Activated B cell treated with CpG ODN at 0.5 μM for 24 hours (primary cell): ENCODE results near the gene GSE1. TPM values are rescaled to one million over a fixed set of nuclear protein-coding genes. Genes with fewer than 3 reads are reported as not detected.

ENCODE experiments used
- ATAC-seq: fragments of 200-7000 bp; cut with Tn5 transposase; one replicate; pipeline ENCODE4 v1.10.0; 2021; ENCODE audit warnings: low read depth, mild to moderate bottlenecking, moderate library complexity
- CTCF ChIA-PET: fragments of 350-600 bp; sonication (Branson Sonifier 250); formaldehyde crosslinking; loops from one replicate; lab custom pipeline; 2021; ENCODE audit warnings: antibody characterized with exemption; lab: Charles Lee
- POLR2A ChIA-PET: fragments of 350-600 bp; sonication (Branson Sonifier 250); formaldehyde crosslinking; loops from one replicate; lab custom pipeline; 2021; ENCODE audit warnings: antibody characterized with exemption; lab: Charles Lee
- DNase-seq: peaks from one replicate; pipeline ENCODE4 v3.0.0; 2022
- H3K27ac Mint-ChIP-seq: one replicate; pipeline ENCODE4 v1.8.0; 2020; ENCODE audit warnings: mixed read lengths
- H3K27me3 Mint-ChIP-seq: one replicate; pipeline ENCODE4 v1.8.0; 2021; ENCODE audit warnings: mixed read lengths
- H3K36me3 Mint-ChIP-seq: one replicate; pipeline ENCODE4 v1.8.0; 2021; ENCODE audit warnings: low read depth, mixed read lengths
- H3K4me1 Mint-ChIP-seq: one replicate; pipeline ENCODE4 v1.8.0; 2021; ENCODE audit warnings: mixed read lengths
- H3K4me3 Mint-ChIP-seq: one replicate; pipeline ENCODE4 v1.8.0; 2020; ENCODE audit warnings: mild to moderate bottlenecking, mixed read lengths
- H3K9me3 Mint-ChIP-seq: one replicate; pipeline ENCODE4 v1.8.0; 2020; ENCODE audit warnings: mixed read lengths
- intact Hi-C: fragments of 100-400 bp; cut with micrococcal nuclease; formaldehyde crosslinking; loops from one replicate; pipeline ENCODE4 v1.15.1; 2024
- total RNA-seq: library from RNA; stranded (reverse); gene quantifications from 2 replicates; pipeline ENCODE4 v1.2.3, GENCODE V29; 2022
- TF ChIP-seq, protein P1 (sequence below): fragments of 200-600 bp; IDR thresholded peaks from one replicate; pipeline ENCODE4 v1.8.0; 2022; ENCODE audit warnings: antibody characterized with exemption, mild to moderate bottlenecking

Gene GSE1
- total RNA-seq, 1 donor from 2014 or later: 48.3 TPM

DNA sequence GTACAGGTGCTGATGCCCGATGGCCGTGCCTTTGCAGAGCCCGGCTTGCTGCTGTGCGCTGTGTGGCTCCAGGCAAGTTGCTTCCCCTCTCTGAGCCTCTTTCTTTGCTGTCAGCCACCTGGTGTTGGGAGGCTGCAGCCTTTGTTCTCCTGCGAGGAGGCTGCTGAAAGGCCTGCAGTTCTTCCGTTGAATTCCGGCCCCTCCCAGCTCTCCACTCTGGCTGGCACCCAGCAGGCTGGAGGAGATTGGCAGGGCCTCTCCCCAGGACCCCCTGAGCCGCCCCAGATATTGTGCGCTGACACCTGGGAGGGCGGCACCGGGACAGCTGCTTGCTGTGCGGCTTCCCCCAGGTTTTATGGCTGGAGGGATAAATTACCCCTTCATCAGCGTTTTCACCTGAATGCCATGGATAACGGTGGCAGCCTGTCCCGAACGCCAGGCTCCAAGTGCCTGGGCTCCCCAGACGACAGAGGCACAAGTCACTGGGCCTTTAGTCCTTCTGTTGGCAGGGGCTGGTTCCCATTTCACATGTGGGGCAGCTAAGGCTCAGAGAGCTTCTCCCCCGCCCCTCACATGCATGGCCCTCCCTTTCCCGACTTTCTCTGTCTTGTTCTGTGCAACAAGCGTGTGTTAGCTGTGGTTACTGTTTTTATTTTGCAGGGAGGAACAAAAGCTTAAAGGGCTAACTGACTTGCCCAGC, 35.1 kb upstream of the GSE1 start:
- Mint-ChIP-seq H3K4me3 (no peak overlapping the region), H3K27me3 (no peaks in the 10 kb centered on the region), H3K4me1 (peaks cover 48% of the 10 kb centered on the region), H3K27ac (no peak overlapping the region), H3K9me3 (no peaks in the 10 kb centered on the region), H3K36me3 (peaks cover 5% of the 10 kb centered on the region)
- TF ChIP-seq, protein P1, sequence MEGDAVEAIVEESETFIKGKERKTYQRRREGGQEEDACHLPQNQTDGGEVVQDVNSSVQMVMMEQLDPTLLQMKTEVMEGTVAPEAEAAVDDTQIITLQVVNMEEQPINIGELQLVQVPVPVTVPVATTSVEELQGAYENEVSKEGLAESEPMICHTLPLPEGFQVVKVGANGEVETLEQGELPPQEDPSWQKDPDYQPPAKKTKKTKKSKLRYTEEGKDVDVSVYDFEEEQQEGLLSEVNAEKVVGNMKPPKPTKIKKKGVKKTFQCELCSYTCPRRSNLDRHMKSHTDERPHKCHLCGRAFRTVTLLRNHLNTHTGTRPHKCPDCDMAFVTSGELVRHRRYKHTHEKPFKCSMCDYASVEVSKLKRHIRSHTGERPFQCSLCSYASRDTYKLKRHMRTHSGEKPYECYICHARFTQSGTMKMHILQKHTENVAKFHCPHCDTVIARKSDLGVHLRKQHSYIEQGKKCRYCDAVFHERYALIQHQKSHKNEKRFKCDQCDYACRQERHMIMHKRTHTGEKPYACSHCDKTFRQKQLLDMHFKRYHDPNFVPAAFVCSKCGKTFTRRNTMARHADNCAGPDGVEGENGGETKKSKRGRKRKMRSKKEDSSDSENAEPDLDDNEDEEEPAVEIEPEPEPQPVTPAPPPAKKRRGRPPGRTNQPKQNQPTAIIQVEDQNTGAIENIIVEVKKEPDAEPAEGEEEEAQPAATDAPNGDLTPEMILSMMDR: no peak
- intact Hi-C loops: no loop called here
- ChIA-PET CTCF (interaction anchor here (1.4 kb wide), 1 partner anchor 97 kb away, joined by 3 read pairs; no protein-coding TSS in a partner anchor), POLR2A (no interaction called here)
- ATAC-seq: no peak
- DNase-seq: no peak

DNA sequence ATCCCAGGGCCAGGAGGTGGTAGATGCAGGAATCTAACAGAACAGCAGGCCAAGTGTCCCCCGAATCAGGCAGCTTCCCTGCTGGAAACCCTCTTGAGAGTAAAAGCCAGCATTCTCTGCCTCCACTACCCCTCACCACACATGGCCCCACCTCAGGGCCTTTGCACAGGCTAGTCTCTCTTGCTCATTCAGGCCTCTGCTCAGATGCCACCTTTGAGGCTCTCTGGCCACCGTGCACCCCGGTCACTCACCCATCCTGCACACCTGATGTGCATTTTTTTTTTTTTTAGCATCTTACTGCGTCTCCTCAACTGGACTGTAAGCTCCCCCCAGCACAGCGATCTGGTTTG, 34.5 kb upstream of the GSE1 start:
- H3K27ac Mint-ChIP-seq: no peak overlapping the region
- H3K27me3 Mint-ChIP-seq: no peaks in the 10 kb centered on the region
- intact Hi-C loops: no loop called here
- TF ChIP-seq, protein P1: no peak
- peaks cover 1% of the 10 kb centered on the region for H3K36me3 Mint-ChIP-seq
- ChIA-PET POLR2A (no interaction called here), CTCF (interaction anchor here (1.4 kb wide), 1 partner anchor 98 kb away, joined by 3 read pairs; no protein-coding TSS in a partner anchor)
- ATAC-seq (no peak), DNase-seq (no peak)
- no peak overlapping the region for H3K4me3 Mint-ChIP-seq
- no peaks in the 10 kb centered on the region for H3K9me3 Mint-ChIP-seq
- H3K4me1 Mint-ChIP-seq: peaks cover 43% of the 10 kb centered on the region

DNA sequence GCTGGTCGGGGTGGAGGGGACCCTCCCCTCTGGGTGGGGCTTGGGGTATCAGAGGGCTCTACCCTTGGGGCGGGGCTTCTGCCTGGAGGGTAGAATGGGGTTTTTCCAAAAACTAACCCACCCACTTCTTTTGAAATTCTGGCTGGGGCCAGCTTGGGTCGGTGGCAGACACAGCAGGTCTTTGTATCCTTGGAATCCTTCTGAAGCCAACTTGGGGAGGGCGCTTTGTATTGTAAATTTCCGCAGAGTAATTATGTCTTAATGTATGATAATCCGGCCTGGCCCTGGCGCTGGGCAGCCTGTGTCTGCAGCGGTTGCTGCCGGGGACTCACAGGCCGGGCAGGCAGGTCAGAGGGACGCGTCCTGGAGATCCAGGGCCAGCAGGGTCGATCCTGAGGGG, 33.9 kb upstream of the GSE1 start:
- Mint-ChIP-seq H3K27ac (no peak overlapping the region), H3K4me1 (peaks cover 43% of the 10 kb centered on the region), H3K4me3 (no peak overlapping the region), H3K9me3 (no peaks in the 10 kb centered on the region), H3K27me3 (no peaks in the 10 kb centered on the region), H3K36me3 (peaks cover 2% of the 10 kb centered on the region)
- intact Hi-C loops: no loop called here
- TF ChIP-seq, protein P1: no peak
- DNase-seq (no peak), ATAC-seq (no peak)
- ChIA-PET CTCF (no interaction called here), POLR2A (interaction anchor here (0.6 kb wide), 1 partner anchor 34 kb away, joined by 4 read pairs; the partner anchor contains the start of gene GSE1)

DNA sequence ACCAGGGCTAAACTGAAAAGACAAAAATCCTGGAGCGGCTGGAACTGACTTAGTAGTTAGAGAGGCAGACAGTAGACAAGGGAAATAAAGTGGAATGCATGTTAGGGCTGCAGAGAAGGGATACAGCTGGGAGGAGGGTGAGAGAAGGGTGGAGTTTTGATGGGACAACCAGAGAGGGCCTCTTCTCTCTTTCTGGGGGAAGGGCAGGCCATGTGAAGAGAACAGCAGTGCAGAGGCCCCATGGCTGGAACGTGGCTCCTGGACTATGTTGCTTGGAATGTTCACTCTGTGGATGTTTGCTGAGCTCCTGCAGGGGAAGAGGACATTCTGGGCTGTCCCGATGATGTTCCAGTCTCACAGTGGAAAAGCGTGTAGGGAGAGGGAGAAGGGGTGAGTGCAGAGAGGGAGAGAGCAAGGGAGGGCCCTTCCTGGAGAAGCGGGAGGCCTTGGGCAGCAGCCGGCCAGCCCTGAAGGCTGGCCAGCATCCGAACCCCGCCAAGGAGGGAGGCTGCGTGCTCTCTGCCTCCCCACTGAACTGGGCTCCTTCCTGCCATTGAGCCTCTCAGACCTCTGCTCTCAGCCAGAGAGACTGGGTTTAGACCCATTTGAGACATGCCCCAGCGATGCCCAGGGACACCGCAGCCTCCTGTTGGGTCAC, 33.1 kb upstream of the GSE1 start:
- CTCF ChIA-PET: no interaction called here
- TF ChIP-seq, protein P1: no peak
- intact Hi-C loops: no loop called here

DNA sequence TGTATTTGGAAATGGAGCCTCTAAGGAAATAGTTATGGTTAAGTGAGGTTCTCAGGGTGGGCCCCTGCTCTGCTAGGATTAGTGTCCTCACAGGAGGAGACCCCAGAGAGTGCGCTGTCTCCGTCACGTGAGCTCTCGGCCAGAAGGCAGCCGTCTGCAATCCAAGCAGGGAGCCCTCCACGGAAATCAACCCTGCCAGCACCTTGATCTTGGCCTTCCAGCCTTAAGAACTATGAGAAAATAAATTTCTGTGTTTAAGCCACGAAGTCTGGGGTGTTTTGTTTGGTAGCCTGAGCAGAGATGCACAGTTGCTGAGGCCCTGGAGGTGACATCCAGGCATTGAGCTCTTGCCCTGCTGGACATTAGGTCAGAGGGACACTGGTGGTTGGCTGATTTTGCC, 32.4 kb upstream of the GSE1 start:
- TF ChIP-seq, protein P1: no peak
- ChIA-PET CTCF (no interaction called here), POLR2A (no interaction called here)
- Mint-ChIP-seq H3K27ac (no peak overlapping the region), H3K27me3 (no peaks in the 10 kb centered on the region), H3K9me3 (no peaks in the 10 kb centered on the region), H3K36me3 (peaks cover 1% of the 10 kb centered on the region), H3K4me3 (no peak overlapping the region), H3K4me1 (peaks cover 34% of the 10 kb centered on the region)
- intact Hi-C loops: no loop called here
- DNase-seq (no peak), ATAC-seq (no peak)

More for the DNA sequence above, 33.1 kb upstream of the GSE1 start:
- no peak overlapping the region for H3K27ac Mint-ChIP-seq
- POLR2A ChIA-PET: no interaction called here
- peaks cover 40% of the 10 kb centered on the region for H3K4me1 Mint-ChIP-seq
- DNase-seq (no peak), ATAC-seq (no peak)
- no peaks in the 10 kb centered on the region for H3K9me3 Mint-ChIP-seq
- H3K27me3 Mint-ChIP-seq: no peaks in the 10 kb centered on the region
- no peak overlapping the region for H3K4me3 Mint-ChIP-seq
- peaks cover 1% of the 10 kb centered on the region for H3K36me3 Mint-ChIP-seq
